Measurements from ENCODE around the gene FAM204A.

FAM204A gene

GRCh38 chr10:118330295-118331076, 11.6 kb downstream of the FAM204A start:
- no peak for DNase-seq

GRCh38 chr10:118324140-118324539, 18.0 kb downstream of the FAM204A start:
- no peak for DNase-seq

- no peak for DNase-seq
Observed at GRCh38 chr10:118321724-118322575, 20.2 kb downstream of the FAM204A start.

- DNase-seq, result no peak
Observed at GRCh38 chr10:118315629-118316028, 26.5 kb downstream of the FAM204A start.

- DNase-seq, result no peak
Observed at GRCh38 chr10:118314882-118315281, 27.2 kb downstream of the FAM204A start.

GRCh38 chr10:118311505-118311904, 30.6 kb downstream of the FAM204A start:
- no peak for DNase-seq

GRCh38 chr10:118310822-118311221, 31.3 kb downstream of the FAM204A start:
- no peak for DNase-seq

- no peak for DNase-seq
Observed at GRCh38 chr10:118309911-118310310, 32.2 kb downstream of the FAM204A start.

GRCh38 chr10:118308664-118309063, 33.5 kb downstream of the FAM204A start:
- DNase-seq, result no peak

- no peak for DNase-seq
Observed at GRCh38 chr10:118307859-118308258, 34.3 kb downstream of the FAM204A start.

GRCh38 chr10:118307220-118307619, 34.9 kb downstream of the FAM204A start:
- no peak for DNase-seq

GRCh38 chr10:118305730-118306129, 36.4 kb downstream of the FAM204A start:
- no peak for DNase-seq

GRCh38 chr10:118304521-118304920, 37.6 kb downstream of the FAM204A start:
- no peak for DNase-seq

- no peak for DNase-seq
Observed at GRCh38 chr10:118301211-118301610, 40.9 kb downstream of the FAM204A start.

GRCh38 chr10:118300320-118300719, 41.8 kb downstream of the FAM204A start:
- no peak for DNase-seq

- no peak for DNase-seq
Observed at GRCh38 chr10:118298787-118299186, 43.3 kb downstream of the FAM204A start.

- no peak for DNase-seq
Observed at GRCh38 chr10:118291122-118291521, 51.0 kb downstream of the FAM204A start.

GRCh38 chr10:118290471-118290995, 51.6 kb downstream of the FAM204A start:
- no peak for DNase-seq

GRCh38 chr10:118287076-118287806, 54.9 kb downstream of the FAM204A start:
- no peak for DNase-seq

- no peak for DNase-seq
Observed at GRCh38 chr10:118286051-118286838, 55.9 kb downstream of the FAM204A start.

- DNase-seq, result no peak
Observed at GRCh38 chr10:118282670-118283069, 59.5 kb downstream of the FAM204A start.

GRCh38 chr10:118278649-118279048, 63.5 kb downstream of the FAM204A start:
- DNase-seq, result no peak
